ENCODE results near the gene CUBN.

GRCh38 chr10:16832351-16833080 lies 297.1 kb downstream of the CUBN start:
- TF ChIP-seq CTCF (IDR thresholded peaks at IDR 0.05 in 4 of 5, conservative IDR thresholded peaks at IDR 0.05 in 1 of 5) = no peak
- no peak for TF ChIP-seq POLR2A (IDR thresholded peaks at IDR 0.05)

Measured in gastrocnemius medialis (tissue), 4 donors.